ENCODE data around the gene NDUFB10. TPM values are rescaled to one million over a fixed set of nuclear protein-coding genes. Genes with fewer than 3 reads are reported as not detected.

Gene NDUFB10
- total RNA-seq, 2 donors from 2014 or later = 112 to 116 TPM

DNA sequence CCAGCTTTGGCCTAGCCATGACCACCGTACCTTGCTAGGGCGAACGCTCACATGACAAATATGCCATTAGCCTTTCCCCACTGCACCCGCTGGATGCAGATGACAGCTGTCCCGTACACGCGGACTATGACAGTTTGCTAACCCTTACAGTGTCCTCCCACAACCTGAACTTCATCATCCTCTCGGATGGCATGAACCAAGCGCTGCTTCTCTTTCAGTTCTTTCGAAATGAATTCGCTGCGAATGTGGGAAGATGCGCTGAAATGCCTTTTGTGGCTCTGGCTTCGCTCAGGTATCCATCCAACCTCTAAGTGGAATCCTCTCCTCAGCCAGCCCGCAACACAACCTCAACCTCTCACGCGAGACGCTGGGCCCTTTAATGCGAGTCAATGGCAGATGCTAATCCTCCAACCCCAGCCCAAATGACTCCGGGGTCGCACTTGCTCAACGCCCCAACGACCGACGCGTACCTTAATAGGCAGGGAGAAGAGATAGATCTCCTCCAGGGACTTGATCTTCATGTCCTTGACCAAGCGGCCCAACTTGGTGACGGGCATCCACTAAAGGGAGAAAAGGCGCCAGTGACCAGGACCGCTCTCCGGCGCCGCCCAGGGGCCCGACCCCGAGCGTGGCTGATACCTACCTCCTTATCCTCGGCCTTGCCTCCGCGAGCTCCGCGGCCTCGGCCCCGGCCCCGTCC lies 4.6 kb downstream of the NDUFB10 start:
- no peak for DNase-seq (ENCODE audit: low spot score)
- intact Hi-C loops (cut with DNase I) = no loop called here

GRCh38 chr16:1964506-1965395 lies 5.4 kb downstream of the NDUFB10 start, which contains the start of gene RPS2:
Gene RPS2, minus strand, starts transcription at chr16:1964826. Its CDS starts 201 bp downstream, at chr16:1964625.
- intact Hi-C loops (cut with DNase I) = no loop called here

DNA sequence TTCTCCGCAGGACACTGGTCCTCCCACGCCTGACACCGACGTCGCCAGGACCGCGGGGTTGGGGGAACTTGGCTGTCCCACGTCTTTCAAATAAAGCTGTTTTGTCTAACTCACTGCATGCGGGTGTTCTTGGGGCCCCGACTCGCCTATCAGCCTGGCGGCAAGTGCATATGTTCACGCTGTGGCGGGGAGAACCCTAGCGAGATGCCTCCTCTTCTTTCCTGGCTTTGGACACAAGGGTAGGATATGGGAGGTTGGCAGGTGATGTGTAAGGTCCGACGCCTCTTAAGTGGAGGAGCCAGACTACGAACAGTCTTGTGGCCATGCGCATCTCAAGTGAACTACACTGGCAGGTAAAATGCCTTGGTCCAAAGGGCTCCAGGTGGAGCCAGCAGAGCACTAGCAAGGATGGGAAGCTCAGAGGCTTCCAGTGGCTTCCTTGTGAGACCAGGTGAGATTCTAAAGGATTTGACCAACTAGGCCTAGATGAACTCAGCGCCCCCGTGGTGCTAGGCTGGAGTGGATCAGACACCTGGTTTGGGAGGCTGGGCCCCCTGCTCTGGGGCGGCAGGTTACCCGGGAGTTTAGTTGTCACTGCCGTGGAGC lies 6.2 kb downstream of the NDUFB10 start:
- DNase-seq (ENCODE audit: low spot score) = no peak
- intact Hi-C loops (cut with DNase I) = no loop called here

More at GRCh38 chr16:1964506-1965395, 5.4 kb downstream of the NDUFB10 start, which contains the start of gene RPS2:
- peak; percentile 100 for DNase-seq (ENCODE audit: low spot score)

- DNase-seq (ENCODE audit: low spot score) = no peak
- intact Hi-C loops (cut with DNase I) = no loop called here
These were observed 7.1 kb downstream of the NDUFB10 start, which contains the start of gene RNF151 for GRCh38 chr16:1966460-1966859. Gene RNF151, plus strand, starts transcription at chr16:1966856. Its CDS starts 26 bp downstream, at chr16:1966882.

DNA sequence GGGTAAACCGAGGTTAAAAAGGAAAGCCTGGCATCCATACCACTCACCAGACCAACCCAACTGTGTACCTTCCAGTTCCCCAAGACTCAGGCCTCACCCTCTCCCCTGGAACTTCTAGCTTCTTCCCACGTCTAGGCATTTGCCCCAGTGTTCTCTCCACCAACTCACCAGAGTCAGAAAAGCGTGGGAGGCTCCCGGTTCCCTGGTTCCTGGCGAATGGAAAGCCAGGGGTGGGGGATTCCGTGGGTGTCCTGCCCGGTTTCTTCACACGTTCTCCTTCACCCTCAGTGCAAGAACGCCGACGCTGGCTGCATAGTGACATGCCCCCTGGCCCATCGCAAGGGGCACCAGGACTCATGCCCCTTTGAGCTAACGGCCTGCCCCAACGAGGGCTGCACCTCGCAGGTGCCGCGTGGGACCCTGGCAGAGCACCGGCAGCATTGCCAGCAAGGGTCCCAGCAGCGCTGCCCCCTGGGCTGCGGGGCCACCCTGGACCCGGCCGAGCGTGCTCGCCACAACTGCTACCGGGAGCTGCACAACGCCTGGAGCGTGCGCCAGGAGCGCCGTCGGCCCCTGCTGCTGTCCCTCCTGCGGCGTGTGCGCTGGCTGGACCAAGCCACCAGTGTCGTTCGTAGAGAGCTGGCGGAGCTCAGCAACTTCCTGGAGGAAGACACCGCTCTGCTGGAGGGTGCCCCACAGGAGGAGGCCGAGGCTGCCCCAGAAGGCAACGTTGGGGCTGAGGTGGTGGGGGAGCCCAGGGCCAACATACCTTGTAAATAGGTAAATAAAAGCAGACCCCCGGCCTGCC lies 9.0 kb downstream of the NDUFB10 start:
- intact Hi-C loops (cut with DNase I) = no loop called here

DNA sequence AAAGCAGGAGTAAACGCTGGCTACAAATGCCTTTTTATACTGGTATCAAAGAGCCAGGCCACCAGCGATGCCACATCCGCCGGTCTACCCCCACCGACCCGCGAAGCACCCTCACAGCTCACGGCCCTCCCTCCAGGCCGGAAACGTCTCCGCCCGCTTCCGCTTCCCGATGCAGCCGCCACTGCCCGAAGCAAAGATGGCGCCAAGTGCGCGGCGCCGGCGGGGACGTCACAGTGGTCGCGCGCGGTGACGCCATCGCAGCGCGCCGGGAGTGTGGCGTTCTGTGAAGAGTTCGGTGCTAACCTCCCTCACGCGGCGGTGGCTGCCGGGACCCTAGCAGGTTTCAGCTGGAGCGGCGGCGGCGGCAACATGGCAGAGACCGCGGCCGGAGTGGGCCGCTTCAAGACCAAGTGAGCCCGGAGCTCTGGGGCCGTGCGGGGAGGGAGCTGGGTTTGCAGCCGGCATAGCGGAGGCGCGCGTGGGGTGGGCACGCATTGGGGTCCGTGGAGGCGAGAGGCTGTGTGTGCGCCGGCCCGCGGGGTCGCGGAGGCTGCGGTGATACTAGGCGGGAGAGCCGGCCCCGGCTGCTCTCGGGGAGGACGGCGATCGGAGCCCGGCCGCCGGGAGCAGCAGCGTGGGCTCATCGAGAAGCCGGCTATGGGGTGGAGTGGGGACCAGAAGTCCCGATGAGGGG lies 12.6 kb downstream of the NDUFB10 start, which contains the start of gene TBL3:
Gene TBL3 (plus strand): TSS at position 258 of the 694 bp plus-strand sequence. CDS start 112 bp downstream, at position 370.
- DNase-seq (ENCODE audit: low spot score) = peak; percentile 98
- intact Hi-C loops (cut with DNase I) = no loop called here

More for the DNA sequence above, 9.0 kb downstream of the NDUFB10 start:
- no peak for DNase-seq (ENCODE audit: low spot score)

GRCh38 chr16:1972490-1972877 lies 13.1 kb downstream of the NDUFB10 start:
- no peak for DNase-seq (ENCODE audit: low spot score)
- intact Hi-C loops (cut with DNase I) = no loop called here

GRCh38 chr16:1973461-1974156 lies 14.3 kb downstream of the NDUFB10 start:
- intact Hi-C loops (cut with DNase I) = no loop called here
- DNase-seq (ENCODE audit: low spot score) = no peak

- DNase-seq (ENCODE audit: low spot score) = no peak
- intact Hi-C loops (cut with DNase I) = no loop called here
These were observed 15.1 kb downstream of the NDUFB10 start for GRCh38 chr16:1974157-1975070.

DNA sequence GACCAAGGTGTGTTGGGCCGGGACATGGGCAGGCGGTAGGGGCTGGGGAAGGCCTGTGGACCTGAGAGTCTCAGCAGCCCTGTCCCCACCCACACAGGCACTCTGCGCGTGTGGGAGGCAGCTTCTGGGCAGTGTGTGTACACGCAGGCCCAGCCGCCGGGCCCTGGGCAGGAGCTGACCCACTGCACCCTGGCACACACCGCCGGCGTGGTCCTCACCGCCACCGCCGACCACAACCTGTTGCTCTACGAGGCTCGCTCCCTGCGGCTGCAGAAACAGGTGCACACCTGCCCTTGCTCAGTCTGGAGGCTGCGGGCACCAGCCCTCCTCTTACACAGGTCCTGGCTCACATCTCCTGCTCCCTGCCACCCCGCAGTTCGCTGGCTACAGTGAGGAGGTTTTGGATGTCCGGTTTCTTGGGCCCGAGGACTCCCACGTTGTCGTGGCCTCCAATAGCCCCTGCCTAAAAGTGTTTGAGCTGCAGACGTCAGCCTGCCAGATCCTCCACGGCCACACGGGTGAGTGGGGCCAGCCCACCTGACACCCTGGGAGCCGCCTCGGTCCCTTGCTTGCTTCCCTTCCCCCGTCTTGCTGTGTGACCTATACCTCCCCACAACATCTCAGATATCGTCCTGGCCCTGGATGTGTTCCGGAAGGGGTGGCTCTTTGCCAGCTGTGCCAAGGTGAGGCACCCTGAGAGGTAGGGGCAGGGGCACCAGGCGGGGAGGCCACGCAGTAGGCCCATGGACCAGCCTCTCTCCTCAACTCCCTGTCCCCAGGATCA lies 16.3 kb downstream of the NDUFB10 start:
- no peak for DNase-seq (ENCODE audit: low spot score)
- intact Hi-C loops (cut with DNase I) = no loop called here

DNA sequence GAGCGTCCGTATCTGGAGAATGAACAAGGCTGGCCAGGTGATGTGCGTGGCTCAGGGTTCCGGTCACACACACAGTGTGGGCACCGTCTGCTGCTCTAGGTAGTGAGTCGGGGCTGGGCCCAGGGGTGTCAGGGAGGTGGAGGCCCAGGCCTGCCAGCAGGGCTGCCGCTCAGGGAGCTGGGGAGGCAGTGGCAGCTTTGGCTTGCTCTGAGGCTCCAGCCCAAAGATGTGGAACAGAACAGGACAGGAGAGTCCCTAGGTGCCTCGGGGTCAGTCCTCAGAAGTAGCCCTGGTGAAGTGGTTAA lies 16.8 kb downstream of the NDUFB10 start:
- intact Hi-C loops (cut with DNase I) = no loop called here
- no peak for DNase-seq (ENCODE audit: low spot score)

DNA sequence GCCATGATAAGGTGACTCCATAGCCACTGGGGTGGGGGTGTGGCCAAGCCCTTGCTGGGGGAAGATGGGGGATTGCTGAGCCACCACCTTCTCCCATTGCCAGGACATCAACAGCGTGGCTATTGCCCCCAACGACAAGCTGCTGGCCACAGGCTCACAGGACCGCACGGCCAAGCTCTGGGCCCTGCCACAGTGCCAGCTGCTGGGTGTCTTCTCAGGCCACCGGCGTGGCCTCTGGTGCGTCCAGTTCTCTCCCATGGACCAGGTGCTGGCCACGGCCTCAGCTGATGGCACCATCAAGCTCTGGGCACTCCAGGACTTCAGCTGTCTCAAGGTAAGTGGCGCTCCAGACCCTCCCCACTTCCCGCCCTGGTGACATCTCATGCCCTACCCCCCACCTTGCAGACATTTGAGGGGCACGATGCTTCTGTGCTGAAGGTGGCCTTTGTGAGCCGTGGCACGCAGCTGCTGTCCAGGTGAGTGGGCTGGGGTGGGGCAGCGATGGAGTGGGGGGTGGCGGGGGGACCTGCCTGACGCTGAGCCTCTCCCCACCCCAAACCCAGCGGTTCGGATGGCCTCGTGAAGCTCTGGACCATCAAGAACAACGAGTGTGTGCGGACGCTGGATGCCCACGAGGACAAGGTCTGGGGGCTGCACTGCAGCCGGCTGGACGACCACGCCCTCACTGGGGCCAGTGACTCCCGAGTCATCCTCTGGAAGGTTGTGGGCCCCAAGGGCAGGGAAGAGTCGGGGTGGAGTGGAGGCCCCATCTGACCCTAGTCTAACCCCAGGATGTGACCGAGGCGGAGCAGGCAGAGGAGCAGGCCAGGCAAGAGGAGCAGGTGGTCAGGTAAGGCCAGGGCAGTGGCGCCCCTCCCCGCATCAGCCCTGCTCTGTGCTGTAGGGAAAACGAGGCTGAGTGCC lies 17.9 kb downstream of the NDUFB10 start:
- intact Hi-C loops (cut with DNase I) = no loop called here
- DNase-seq (ENCODE audit: low spot score) = no peak

GRCh38 chr16:1977875-1978268 lies 18.5 kb downstream of the NDUFB10 start:
- intact Hi-C loops (cut with DNase I) = no loop called here
- no peak for DNase-seq (ENCODE audit: low spot score)

DNA sequence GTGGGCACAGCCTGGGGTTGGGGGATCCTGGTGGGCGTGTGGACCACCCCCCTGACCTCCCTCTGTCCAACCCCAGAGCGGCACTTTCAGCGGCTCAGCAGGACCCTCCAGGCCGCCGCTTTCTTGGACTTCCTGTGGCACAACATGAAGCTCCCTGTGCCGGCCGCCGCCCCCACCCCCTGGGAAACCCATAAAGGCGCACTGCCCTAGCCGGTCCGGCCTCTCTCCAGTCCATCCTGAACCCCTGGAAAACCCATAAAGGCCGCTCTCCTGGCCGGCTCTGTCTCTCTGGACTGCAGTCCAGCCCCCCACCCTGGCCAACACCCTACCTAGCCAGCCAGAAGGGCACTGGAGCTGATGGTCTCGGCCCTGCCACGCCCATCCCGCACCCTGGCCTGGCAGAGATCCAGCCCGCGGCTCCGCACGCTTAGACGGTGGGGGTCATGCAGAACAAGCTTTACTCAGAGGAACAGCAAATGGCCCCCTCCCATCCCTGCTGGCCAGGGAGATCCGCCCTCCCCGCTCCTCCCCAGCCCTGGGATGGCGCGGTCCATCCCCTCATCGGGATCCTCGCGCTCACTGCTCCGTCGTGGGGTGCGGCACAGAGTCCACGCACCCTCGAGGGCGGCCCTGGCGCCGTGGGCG lies 19.3 kb downstream of the NDUFB10 start:
- DNase-seq (ENCODE audit: low spot score) = no peak
- intact Hi-C loops (cut with DNase I) = no loop called here

Data from posterior vena cava (tissue), 2 donors.